Medulla oblongata (tissue), 1 donor: Measurements from ENCODE around the gene TMEM258.

ENCODE experiments used
- DNase-seq: peaks from one replicate; pipeline ENCODE4 v3.0.0-alpha.2; 2015; ENCODE audit errors: extremely low spot score

Gene TMEM258

GRCh38 chr11:61820174-61820573 is 27.8 kb upstream of the TMEM258 start:
- DNase-seq = no peak

DNA sequence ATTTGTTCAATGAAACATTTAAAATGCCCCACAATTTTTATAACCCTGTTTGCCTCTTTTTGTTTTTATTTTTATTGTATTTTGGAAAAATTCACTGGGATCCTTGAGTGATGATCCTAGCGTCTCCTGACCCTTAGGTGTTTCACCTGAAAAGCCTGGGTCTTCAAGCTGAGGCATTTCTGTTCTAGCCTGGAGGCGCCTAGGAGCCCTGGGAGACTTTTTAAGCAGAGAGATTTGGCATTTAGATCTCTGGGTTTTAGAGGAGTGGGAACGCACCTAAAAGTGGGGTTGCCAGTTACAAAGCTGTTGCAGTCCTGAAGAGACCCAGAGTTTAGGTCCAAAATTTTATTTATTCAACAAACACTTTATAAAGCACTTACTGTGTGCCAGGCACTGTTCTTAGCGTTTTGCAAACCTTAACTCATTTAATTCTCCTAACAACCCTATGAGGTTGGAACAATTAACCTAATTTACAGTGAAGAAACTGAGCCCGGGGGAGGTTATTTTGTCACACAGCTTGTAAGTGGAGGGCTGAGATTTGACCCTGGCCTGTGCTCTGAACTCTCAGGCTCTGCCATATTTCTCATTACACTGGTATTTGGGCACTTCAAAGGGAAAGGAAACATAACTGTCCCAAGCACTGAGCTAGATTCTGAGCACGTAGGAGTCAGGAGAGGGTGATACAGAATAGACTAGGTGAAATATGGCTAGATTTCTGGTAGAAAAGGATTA is 25.2 kb upstream of the TMEM258 start:
- no peak for DNase-seq

GRCh38 chr11:61816736-61817455 is 24.5 kb upstream of the TMEM258 start, which contains the start of gene FADS1:
FADS1 (minus strand) TSS chr11:61817003; CDS start chr11:61816929, 74 bp downstream.
- DNase-seq = peak; percentile 95

- peak; percentile 54 for DNase-seq
Measured at GRCh38 chr11:61815790-61816735, 23.7 kb upstream of the TMEM258 start.

DNA sequence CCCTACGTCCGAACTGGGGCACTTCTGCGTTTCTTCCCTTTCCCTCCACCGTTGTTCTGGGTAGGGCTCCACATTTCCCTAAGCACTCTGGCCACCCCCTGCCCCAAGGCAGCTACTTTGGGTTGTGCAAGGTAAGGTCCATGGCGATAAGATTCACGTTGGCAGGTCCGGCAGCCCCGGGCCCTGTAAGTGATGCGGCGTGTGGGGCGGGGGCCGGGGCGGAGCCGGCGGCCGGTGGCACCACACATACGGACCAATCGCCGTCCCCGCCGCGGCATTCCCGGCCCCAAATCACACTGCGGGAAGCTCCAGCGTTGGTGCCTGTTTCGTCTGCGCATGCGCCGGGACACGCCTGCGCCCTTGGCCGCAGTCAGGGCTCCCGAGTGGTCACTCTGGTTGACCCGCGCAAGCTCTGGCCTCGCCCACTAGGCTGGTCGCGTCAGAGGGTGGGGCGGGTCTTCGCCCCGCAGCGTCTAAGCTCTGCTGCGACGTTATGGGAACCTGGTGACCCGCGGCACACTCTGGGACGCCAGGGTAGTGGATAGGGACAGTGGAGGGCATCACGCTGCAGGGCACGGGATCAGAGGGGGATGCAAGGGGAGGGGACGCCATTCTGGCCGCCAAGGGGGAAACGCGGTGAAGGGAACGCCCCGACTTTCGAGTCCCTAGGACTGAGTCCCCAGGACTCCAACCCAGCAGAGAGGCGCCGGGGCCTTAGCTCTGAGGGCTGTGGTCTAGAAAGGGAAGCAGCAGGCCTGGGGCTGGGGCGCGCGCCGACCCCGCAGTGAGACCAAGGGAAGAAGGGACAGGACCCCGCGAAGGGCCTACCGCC is 22.8 kb upstream of the TMEM258 start:
- DNase-seq = peak; percentile 98

- DNase-seq = peak; percentile 73
Measured at GRCh38 chr11:61814247-61814957, 22.0 kb upstream of the TMEM258 start.

- DNase-seq = no peak
Measured at GRCh38 chr11:61812736-61813411, 20.5 kb upstream of the TMEM258 start.

DNA sequence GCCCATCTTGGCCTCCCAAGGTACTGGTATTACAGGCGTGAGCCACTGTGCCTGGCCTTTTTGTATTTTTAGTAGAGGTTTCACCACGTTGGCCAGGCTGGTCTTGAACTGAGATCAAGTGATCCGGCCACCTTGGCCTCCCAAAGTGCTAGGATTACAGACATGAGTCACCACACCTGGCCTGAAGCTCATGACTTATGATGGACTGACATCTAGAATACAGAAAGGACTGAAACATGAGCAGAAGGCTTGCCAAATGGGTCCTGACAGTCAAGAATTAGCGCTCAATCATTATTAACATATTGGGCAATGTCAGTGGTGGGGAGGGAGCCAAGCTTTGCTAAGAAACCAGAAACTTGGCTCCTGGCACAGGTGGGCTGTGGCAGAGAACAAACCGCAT is 19.4 kb upstream of the TMEM258 start:
- DNase-seq = no peak

- no peak for DNase-seq
Measured at GRCh38 chr11:61810671-61811175, 18.3 kb upstream of the TMEM258 start.

- no peak for DNase-seq
Measured at GRCh38 chr11:61806785-61807184, 14.4 kb upstream of the TMEM258 start.

- no peak for DNase-seq
Measured at GRCh38 chr11:61805146-61805545, 12.7 kb upstream of the TMEM258 start.

GRCh38 chr11:61803889-61804647 is 11.7 kb upstream of the TMEM258 start:
- DNase-seq = no peak

DNA sequence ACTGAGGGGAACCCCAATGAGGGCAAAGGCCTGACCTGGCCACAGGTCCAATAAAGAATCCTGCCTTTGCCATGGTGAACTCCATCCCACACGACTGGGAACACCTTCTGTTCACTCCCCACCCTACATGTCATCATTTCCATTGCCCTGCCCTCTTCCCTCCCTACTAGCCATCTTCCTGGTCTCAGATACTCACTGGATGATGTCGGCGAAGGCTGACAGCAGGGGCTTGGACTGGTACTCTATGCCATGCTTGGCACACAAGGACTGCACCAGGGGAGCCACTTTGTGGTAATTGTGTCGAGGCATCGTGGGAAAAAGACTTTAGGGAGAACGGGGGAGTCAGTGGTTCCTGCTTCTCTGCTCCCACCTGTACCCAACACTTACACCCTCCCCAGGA is 10.2 kb upstream of the TMEM258 start:
- no peak for DNase-seq

- no peak for DNase-seq
Measured at GRCh38 chr11:61800331-61801281, 8.2 kb upstream of the TMEM258 start.

DNA sequence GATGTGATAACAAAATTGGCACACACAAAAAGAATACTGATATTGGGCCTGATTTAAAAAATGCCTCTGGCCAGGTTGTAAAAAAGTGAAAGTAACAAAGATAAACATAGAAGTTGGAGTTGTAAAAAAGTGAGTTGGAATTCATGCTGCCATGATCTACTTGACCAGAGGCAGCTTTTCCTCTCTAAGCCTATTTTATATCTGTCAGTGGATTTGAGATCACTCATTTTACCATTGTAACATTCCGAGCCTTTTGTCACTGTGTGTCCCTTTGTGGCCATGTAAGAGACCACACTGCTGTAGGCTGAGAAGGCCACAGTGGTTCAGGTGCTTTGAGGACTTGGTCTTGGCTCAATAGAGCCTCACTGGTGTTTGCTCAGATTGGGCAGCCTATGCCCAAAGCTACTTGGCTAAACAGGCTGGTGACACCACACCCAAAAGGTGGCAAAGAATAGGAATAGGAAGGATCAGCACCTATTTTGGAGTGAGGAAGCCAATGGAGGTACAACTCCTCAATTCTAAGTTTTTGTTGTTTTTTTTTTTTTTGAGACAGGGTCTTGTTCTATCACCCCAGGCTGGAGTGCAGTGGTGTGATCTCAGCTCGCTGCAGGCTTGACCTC is 7.4 kb upstream of the TMEM258 start:
- no peak for DNase-seq

DNA sequence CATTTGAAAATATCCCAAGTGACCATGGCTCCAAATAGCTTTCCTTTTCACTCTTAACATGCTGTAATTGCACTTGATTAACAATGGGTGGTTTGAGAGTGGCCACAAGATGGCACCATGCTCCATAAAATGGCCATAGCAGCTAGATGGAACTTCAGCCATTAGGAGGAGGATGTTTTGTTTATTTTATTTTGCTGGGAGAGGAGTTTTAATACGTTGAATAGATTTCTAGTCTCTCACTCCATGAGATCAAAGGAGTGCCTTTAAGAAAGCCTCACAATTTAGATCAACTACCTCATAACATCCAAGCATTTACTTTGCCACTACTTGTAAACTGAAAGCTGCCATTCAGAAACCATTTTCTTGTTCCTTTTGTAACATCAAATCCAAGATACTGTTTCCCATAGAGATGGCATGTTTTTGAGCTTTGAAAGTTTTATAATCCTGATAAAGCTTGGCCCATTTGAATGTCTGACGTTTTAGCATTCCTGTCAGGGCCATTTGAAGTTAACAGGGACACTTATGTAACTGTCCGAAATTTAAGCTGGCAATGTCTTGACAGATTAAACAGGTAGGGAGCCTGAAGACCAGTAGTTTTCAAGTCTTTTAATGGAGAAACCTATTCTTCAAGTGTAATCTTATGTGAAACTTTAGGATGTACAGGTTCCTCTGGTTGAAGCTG is 5.0 kb upstream of the TMEM258 start:
- DNase-seq = peak; percentile 95
